Measurements from ENCODE around the gene MOB4. TPM values are rescaled to one million over a fixed set of nuclear protein-coding genes. Genes with fewer than 3 reads are reported as not detected.

MOB4 gene
- total and polyA plus RNA-seq, 4 donors, result 35.1 to 69.2 (median 54.5) TPM

DNA sequence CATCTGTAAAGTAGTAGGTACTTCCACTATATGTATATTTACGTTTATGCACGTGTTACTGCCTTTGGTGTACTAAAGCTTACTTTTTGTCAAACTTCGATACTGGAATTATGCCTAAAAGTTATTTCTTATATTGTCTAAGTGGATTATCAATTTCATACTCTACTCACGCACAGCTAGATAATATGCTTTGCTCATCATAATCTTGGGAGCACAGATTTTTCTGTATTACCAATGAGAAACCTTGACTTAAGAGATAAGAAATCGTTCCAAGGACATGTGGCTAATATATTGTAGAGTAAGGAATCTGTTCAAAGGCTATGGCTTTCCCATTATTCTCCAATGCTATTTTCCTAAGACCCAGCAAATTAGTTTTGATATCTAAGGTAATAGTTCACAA is 9.2 kb upstream of the MOB4 start:
- Histone ChIP-seq H3K27me3 (ENCODE audit: control insufficient read depth, insufficient read depth, low read length) (no peaks in the 10 kb centered on the region), H3K36me3 (ENCODE audit: control insufficient read depth, insufficient read depth, low read length) (peaks cover 32% of the 10 kb centered on the region), H3K9me3 (ENCODE audit: control insufficient read depth, insufficient read depth, low read length) (no peaks in the 10 kb centered on the region), H3K27ac (ENCODE audit: low read depth, low read length) (no peak overlapping the region), H3K4me3 (ENCODE audit: low read depth, low read length) (no peak overlapping the region), H3K4me1 (ENCODE audit: control insufficient read depth, insufficient read depth, low read length) (peaks cover 5% of the 10 kb centered on the region)
- no peak for DNase-seq (ENCODE audit: low read depth in 4 of 6, low spot score in 6 of 6)
- no CpG with 5 or more reads among the region's 5 CpGs for WGBS (ENCODE audit: insufficient coverage)

DNA sequence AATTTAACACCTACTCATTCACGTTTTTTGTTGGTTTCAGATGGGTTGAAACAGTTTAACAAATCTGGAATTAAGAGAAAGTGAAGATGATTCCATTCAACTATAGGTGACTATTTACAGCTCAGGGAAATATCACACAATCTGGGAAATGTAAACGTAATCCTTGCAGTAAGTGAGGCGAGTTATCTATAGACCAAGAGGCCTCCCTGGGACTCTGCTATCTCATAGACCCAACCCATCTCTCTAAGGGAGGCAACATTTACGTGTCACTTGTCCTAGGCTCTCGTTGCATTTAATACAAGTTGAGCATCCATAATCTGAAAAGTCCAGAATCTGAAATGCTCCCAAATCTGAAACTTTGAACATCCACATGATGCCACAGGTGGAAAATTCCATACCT is 2.0 kb upstream of the MOB4 start:
- WGBS (ENCODE audit: insufficient coverage), result 90% methylated on average over 4 of the region's 5 CpGs
- H3K4me1 ChIP-seq (ENCODE audit: control insufficient read depth, insufficient read depth, low read length), result peaks cover 8% of the 10 kb centered on the region
- peaks cover 8% of the 10 kb centered on the region for H3K36me3 ChIP-seq (ENCODE audit: control insufficient read depth, insufficient read depth, low read length)
- H3K27ac ChIP-seq (ENCODE audit: low read depth, low read length), result no peak overlapping the region
- H3K27me3 ChIP-seq (ENCODE audit: control insufficient read depth, insufficient read depth, low read length), result no peaks in the 10 kb centered on the region
- no peaks in the 10 kb centered on the region for H3K9me3 ChIP-seq (ENCODE audit: control insufficient read depth, insufficient read depth, low read length)
- no peak overlapping the region for H3K4me3 ChIP-seq (ENCODE audit: low read depth, low read length)
- DNase-seq (ENCODE audit: low read depth in 4 of 6, low spot score in 6 of 6), result no peak

- Histone ChIP-seq H3K27ac (ENCODE audit: low read depth, low read length) (peak overlapping the region; percentile 97), H3K4me3 (ENCODE audit: low read depth, low read length) (peak overlapping the region; percentile 82), H3K9me3 (ENCODE audit: control insufficient read depth, insufficient read depth, low read length) (no peaks in the 10 kb centered on the region), H3K27me3 (ENCODE audit: control insufficient read depth, insufficient read depth, low read length) (no peaks in the 10 kb centered on the region), H3K36me3 (ENCODE audit: control insufficient read depth, insufficient read depth, low read length) (peaks cover 8% of the 10 kb centered on the region), H3K4me1 (ENCODE audit: control insufficient read depth, insufficient read depth, low read length) (peaks cover 8% of the 10 kb centered on the region)
- DNase-seq (ENCODE audit: low read depth in 4 of 6, low spot score in 6 of 6), result no peak
- WGBS (ENCODE audit: insufficient coverage), result no CpG with 5 or more reads among the region's 3 CpGs
Measured at GRCh38 chr2:197514754-197515153, 1.1 kb upstream of the MOB4 start.

DNA sequence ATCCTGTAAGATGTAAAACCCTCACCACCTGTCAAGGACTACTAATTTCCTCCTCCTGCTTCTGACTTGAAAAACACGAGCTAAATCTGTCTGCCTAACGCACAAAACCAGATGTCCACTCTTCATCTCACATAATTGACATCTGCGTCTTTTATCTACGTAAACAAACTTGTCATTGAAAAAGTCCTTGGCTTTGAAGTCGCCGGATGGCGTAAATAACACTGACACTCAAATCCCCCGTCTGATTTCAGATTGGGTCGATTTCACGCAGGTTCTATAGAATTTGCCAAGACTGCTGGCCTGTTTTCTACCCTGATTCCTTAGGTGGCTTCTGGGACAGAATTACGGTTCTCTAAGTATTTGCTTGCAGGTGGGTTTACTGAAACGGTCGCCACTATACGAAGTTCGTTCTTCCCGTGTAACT is 539 bp upstream of the MOB4 start:
- Histone ChIP-seq H3K36me3 (ENCODE audit: control insufficient read depth, insufficient read depth, low read length) (peaks cover 6% of the 10 kb centered on the region), H3K27me3 (ENCODE audit: control insufficient read depth, insufficient read depth, low read length) (no peaks in the 10 kb centered on the region), H3K9me3 (ENCODE audit: control insufficient read depth, insufficient read depth, low read length) (no peaks in the 10 kb centered on the region), H3K4me1 (ENCODE audit: control insufficient read depth, insufficient read depth, low read length) (peaks cover 8% of the 10 kb centered on the region), H3K27ac (ENCODE audit: low read depth, low read length) (peak overlapping the region; percentile 97), H3K4me3 (ENCODE audit: low read depth, low read length) (peak overlapping the region; percentile 82)
- WGBS (ENCODE audit: insufficient coverage), result 0% methylated on average over 16 of the region's 16 CpGs
- peak in 2 of 6 donors; percentile 28 to 76 for DNase-seq (ENCODE audit: low read depth in 4 of 6, low spot score in 6 of 6)

- H3K4me1 ChIP-seq (ENCODE audit: control insufficient read depth, insufficient read depth, low read length), result peaks cover 8% of the 10 kb centered on the region
- H3K36me3 ChIP-seq (ENCODE audit: control insufficient read depth, insufficient read depth, low read length), result peaks cover 6% of the 10 kb centered on the region
- peak overlapping the region; percentile 97 for H3K27ac ChIP-seq (ENCODE audit: low read depth, low read length)
- no peaks in the 10 kb centered on the region for H3K9me3 ChIP-seq (ENCODE audit: control insufficient read depth, insufficient read depth, low read length)
- H3K27me3 ChIP-seq (ENCODE audit: control insufficient read depth, insufficient read depth, low read length), result no peaks in the 10 kb centered on the region
- DNase-seq (ENCODE audit: low read depth in 4 of 6, low spot score in 6 of 6), result peak in 1 of 6 donors; percentile 15
- peak overlapping the region; percentile 82 for H3K4me3 ChIP-seq (ENCODE audit: low read depth, low read length)
- WGBS (ENCODE audit: insufficient coverage), result 0% methylated on average over 15 of the region's 17 CpGs
Measured at GRCh38 chr2:197516393-197516761, 511 bp downstream of the MOB4 start.

GRCh38 chr2:197517150-197517549 is 1.3 kb downstream of the MOB4 start:
- H3K4me3 ChIP-seq (ENCODE audit: low read depth, low read length), result peak overlapping the region; percentile 82

GRCh38 chr2:197538412-197538811 is 22.5 kb downstream of the MOB4 start:
- H3K4me3 ChIP-seq (ENCODE audit: low read depth, low read length), result no peak overlapping the region
- no peaks in the 10 kb centered on the region for H3K4me1 ChIP-seq (ENCODE audit: control insufficient read depth, insufficient read depth, low read length)
- H3K9me3 ChIP-seq (ENCODE audit: control insufficient read depth, insufficient read depth, low read length), result no peaks in the 10 kb centered on the region
- no peak for DNase-seq (ENCODE audit: low read depth in 4 of 6, low spot score in 6 of 6)
- no CpG with 5 or more reads among the region's 2 CpGs for WGBS (ENCODE audit: insufficient coverage)
- no peaks in the 10 kb centered on the region for H3K27me3 ChIP-seq (ENCODE audit: control insufficient read depth, insufficient read depth, low read length)
- peaks cover 19% of the 10 kb centered on the region for H3K36me3 ChIP-seq (ENCODE audit: control insufficient read depth, insufficient read depth, low read length)
- H3K27ac ChIP-seq (ENCODE audit: low read depth, low read length), result no peak overlapping the region

More at GRCh38 chr2:197517150-197517549, 1.3 kb downstream of the MOB4 start:
- Histone ChIP-seq H3K27ac (ENCODE audit: low read depth, low read length) (no peak overlapping the region), H3K36me3 (ENCODE audit: control insufficient read depth, insufficient read depth, low read length) (peaks cover 6% of the 10 kb centered on the region), H3K27me3 (ENCODE audit: control insufficient read depth, insufficient read depth, low read length) (no peaks in the 10 kb centered on the region), H3K9me3 (ENCODE audit: control insufficient read depth, insufficient read depth, low read length) (no peaks in the 10 kb centered on the region), H3K4me1 (ENCODE audit: control insufficient read depth, insufficient read depth, low read length) (peaks cover 8% of the 10 kb centered on the region)
- no CpG with 5 or more reads among the region's 2 CpGs for WGBS (ENCODE audit: insufficient coverage)
- no peak for DNase-seq (ENCODE audit: low read depth in 4 of 6, low spot score in 6 of 6)

- Histone ChIP-seq H3K27ac (ENCODE audit: low read depth, low read length) (no peak overlapping the region), H3K9me3 (ENCODE audit: control insufficient read depth, insufficient read depth, low read length) (no peaks in the 10 kb centered on the region), H3K36me3 (ENCODE audit: control insufficient read depth, insufficient read depth, low read length) (peaks cover 29% of the 10 kb centered on the region), H3K4me1 (ENCODE audit: control insufficient read depth, insufficient read depth, low read length) (no peaks in the 10 kb centered on the region), H3K4me3 (ENCODE audit: low read depth, low read length) (no peak overlapping the region), H3K27me3 (ENCODE audit: control insufficient read depth, insufficient read depth, low read length) (no peaks in the 10 kb centered on the region)
- WGBS (ENCODE audit: insufficient coverage), result no CpG with 5 or more reads among the region's 1 CpG
- DNase-seq (ENCODE audit: low read depth in 4 of 6, low spot score in 6 of 6), result no peak
Measured at GRCh38 chr2:197539734-197540133, 23.9 kb downstream of the MOB4 start.

DNA sequence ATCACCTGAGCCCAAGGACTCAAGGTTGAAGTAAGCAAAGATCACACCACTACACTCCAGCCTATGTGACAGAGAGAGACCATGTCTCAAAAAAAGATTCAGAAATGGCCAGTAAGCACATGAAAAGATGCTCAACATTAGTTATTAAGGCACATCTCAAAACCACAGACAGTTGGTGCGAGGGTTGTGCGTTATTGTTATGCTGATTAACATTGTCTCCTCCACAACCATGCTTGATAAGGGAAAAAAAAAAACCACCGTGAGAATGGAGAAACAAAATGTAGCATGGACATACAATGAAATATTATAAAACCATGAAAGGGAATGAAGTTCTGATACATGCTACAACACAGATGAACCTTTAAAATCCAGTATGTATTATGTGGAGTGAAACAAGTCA is 27.3 kb downstream of the MOB4 start:
- Histone ChIP-seq H3K36me3 (ENCODE audit: control insufficient read depth, insufficient read depth, low read length) (peaks cover 18% of the 10 kb centered on the region), H3K27ac (ENCODE audit: low read depth, low read length) (no peak overlapping the region), H3K9me3 (ENCODE audit: control insufficient read depth, insufficient read depth, low read length) (no peaks in the 10 kb centered on the region), H3K4me3 (ENCODE audit: low read depth, low read length) (no peak overlapping the region), H3K27me3 (ENCODE audit: control insufficient read depth, insufficient read depth, low read length) (no peaks in the 10 kb centered on the region), H3K4me1 (ENCODE audit: control insufficient read depth, insufficient read depth, low read length) (no peaks in the 10 kb centered on the region)
- no peak for DNase-seq (ENCODE audit: low read depth in 4 of 6, low spot score in 6 of 6)
- WGBS (ENCODE audit: insufficient coverage), result no CpG with 5 or more reads among the region's 3 CpGs

DNA sequence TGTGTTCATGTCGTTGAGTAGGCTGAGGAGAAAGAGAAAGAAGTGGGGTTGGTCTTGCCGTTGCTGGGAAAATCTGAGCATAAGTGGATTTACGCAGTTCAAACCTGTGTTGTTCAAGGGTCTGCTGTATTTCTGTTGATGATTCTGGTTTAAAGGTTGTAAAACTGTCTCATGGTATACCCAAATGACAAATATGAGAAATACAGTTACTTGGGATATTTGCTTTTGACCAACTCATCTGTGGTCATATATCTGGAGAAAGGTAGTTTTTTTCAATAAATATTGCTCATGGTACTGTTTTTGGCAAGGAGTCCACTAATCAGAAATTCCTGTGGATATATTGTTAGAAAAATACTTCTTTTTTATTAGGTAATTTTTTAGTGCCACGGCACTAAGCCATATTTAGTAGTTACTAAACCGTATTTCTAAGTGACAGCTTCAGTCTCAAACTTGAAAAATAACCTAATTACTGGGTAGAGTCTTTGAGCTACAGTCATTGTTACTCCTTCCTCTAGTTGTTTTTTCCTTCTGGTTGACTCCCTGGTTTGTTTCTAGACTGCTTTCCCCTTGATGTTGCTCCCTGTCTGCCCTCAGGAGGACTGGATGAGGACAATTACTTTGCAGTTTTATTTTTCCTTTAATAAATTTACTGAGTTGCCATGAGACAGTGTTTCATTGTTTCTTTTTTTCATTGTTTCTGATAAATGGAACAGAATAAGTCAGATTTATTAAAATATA is 31.5 kb downstream of the MOB4 start:
- Histone ChIP-seq H3K4me1 (ENCODE audit: control insufficient read depth, insufficient read depth, low read length) (no peaks in the 10 kb centered on the region), H3K4me3 (ENCODE audit: low read depth, low read length) (no peak overlapping the region), H3K9me3 (ENCODE audit: control insufficient read depth, insufficient read depth, low read length) (no peaks in the 10 kb centered on the region), H3K27me3 (ENCODE audit: control insufficient read depth, insufficient read depth, low read length) (no peaks in the 10 kb centered on the region), H3K27ac (ENCODE audit: low read depth, low read length) (no peak overlapping the region), H3K36me3 (ENCODE audit: control insufficient read depth, insufficient read depth, low read length) (peaks cover 16% of the 10 kb centered on the region)
- no peak for DNase-seq (ENCODE audit: low read depth in 4 of 6, low spot score in 6 of 6)
- WGBS (ENCODE audit: insufficient coverage), result 81% methylated on average over 5 of the region's 5 CpGs

All from spinal cord (tissue), 10 donors.